NB4 (cell line): ENCODE results near the gene SMAD3.

ENCODE experiments used
- CTCF ChIP-seq: IDR thresholded peaks from one replicate; pipeline ENCODE4 v1.5.1; 2012; ENCODE audit warnings: low read depth, low read length
- MAX ChIP-seq: IDR thresholded peaks from 2 replicates; pipeline ENCODE4 v1.6.1; 2011; ENCODE audit warnings: low read depth, low read length
- POLR2A ChIP-seq: IDR thresholded peaks from 2 replicates; pipeline ENCODE4 v1.6.1; 2011; ENCODE audit warnings: mild to moderate bottlenecking; ENCODE audit not compliant: insufficient read length; ENCODE audit errors: extremely low read depth

- TF ChIP-seq MAX, result no peak
- no peak for TF ChIP-seq CTCF
- no peak for TF ChIP-seq POLR2A
Measured at GRCh38 chr15:67110361-67110781, 45.0 kb downstream of the SMAD3 start.
